ENCODE results near the gene SYDE1.

GRCh38 chr19:15114153-15114540 lies 6.9 kb downstream of the SYDE1 start:
- TF ChIP-seq CTCF (IDR thresholded peaks at IDR 0.05) (no peak), EZH2 (IDR thresholded peaks at IDR 0.05; ENCODE audit: borderline replicate concordance, insufficient read depth, low read depth, low read length, poor library complexity, severe bottlenecking) (no peak)

All from B cell (primary cell).